Left lobe of liver (tissue), 2 donors: Measurements from ENCODE around the gene PLLP. TPM values are rescaled to one million over a fixed set of nuclear protein-coding genes. Genes with fewer than 3 reads are reported as not detected.
"Not testable (repeated sequence)": the region's sequence is repeated elsewhere in the genome, so short reads cannot be mapped to it uniquely, and the experiment has no call there.

Source experiments
- ATAC-seq: fragments of 200-7000 bp; cut with Tn5 transposase; one replicate; pipeline ENCODE4 v1.9.1; 2020; ENCODE audit warnings: mild to moderate bottlenecking, moderate library complexity
- DNase-seq: peaks from one replicate; pipeline ENCODE4 v3.0.0-alpha.2; 2020; ENCODE audit warnings: low spot score
- total RNA-seq: library from RNA; stranded (reverse); gene quantifications from one replicate; pipeline ENCODE4 v1.2.1, GENCODE V29; 2021
- donor health status: DM: no; HTN: no; CAD: no; lungs with moderate emphysema.
- donor health status: DM: no; HTN: yes; CAD: no.

The PLLP gene
- total RNA-seq, 1 donor from 2014 or later: 7.5 TPM

- DNase-seq, ATAC-seq: not testable (repeated sequence)
Measured at GRCh38 chr16:57275946-57276345, 8.5 kb downstream of the PLLP start.

DNA sequence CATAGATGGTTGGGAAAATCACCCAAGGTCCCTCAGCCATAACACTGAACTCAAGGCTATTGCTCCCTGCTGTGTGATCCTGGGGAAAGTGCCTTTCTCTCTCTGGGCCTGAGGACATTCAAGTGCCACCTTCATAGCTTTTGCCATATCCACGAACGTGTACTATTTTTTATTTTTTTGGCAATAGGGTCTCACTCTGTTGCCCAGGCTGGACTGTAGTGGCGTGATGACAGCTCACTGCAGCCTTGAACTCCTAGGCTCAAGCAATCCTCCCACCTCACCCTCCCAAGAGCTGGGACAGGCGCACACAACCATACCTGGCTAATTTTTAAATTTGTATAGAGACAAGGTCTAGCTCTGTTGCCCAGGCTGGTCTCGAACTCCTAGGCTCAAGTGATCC lies 10.6 kb downstream of the PLLP start:
- DNase-seq (no peak), ATAC-seq (no peak)

DNA sequence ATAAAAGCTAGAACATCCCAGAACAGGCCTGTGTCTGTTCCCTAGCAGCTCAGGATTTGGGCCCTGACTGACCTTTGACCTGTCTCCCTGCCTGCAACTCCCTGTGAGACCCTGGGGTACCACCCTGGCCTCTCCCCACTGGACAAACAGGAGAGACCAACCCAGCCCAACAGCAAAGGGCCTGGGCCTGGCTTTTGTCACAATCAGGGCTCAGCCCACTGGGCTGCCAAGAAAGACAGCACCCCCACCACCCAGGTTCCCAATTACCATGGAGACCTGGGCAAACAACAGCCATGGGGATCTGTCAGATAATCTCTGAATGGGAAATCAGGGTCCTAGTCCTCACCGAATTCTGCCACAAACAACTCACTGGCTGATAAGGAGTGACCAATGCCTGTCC lies 11.1 kb downstream of the PLLP start:
- DNase-seq: no peak
- no peak for ATAC-seq

- no peak for ATAC-seq
Measured at GRCh38 chr16:57271867-57272495, 12.5 kb downstream of the PLLP start.

GRCh38 chr16:57271063-57271345 lies 13.5 kb downstream of the PLLP start:
- DNase-seq (no peak), ATAC-seq (no peak)

More at GRCh38 chr16:57271867-57272495, 12.5 kb downstream of the PLLP start:
- DNase-seq: no peak

GRCh38 chr16:57270221-57271062 lies 14.0 kb downstream of the PLLP start:
- ATAC-seq: no peak
- no peak for DNase-seq

DNA sequence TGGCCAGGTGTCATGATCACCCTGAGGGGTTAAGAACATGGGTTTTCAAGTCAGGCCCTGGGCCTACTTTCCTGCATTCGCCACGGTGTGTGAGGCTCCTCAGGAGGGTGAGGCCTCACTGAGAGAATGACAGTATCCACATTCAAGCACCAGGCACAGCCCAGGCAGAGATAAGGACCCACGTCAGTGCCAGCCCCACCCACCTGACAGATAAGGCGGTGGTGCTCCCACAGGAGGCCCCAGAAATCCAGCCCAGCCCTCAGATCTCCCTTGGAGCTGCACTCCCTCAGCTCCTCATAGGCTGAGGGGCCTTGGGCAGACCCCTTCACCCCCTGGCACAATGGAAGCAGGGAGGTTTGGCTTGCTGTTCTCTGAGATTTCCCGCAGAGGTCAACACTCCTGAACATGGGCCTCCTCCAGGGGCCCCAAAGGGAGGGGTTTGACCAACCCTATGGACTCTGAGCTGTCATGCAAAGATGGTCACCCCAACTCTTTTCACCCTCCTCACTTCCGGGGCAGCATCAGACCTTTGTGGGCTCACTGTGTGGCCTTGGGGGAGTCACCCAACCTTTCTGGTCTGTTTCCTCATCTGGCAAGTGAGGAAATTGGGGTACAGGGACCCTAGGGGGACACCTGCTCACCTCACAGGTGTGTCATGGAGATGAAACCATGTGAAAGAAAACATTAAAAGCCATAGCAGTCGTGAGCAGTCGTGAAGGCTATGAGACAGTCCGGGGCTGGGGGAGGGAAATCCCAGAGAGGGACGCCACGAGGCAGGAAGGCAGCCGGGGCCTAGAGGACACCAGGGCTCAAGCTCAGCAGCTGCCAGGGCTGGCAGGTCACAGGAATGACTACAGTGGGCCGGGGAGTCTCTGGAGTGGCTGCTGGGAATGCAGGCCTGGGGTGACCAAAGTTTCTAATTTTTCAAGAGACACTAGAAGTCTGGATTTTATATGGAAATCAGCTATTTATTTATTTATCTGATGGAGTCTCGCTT lies 15.4 kb downstream of the PLLP start:
- ATAC-seq: peak; percentile 36

DNA sequence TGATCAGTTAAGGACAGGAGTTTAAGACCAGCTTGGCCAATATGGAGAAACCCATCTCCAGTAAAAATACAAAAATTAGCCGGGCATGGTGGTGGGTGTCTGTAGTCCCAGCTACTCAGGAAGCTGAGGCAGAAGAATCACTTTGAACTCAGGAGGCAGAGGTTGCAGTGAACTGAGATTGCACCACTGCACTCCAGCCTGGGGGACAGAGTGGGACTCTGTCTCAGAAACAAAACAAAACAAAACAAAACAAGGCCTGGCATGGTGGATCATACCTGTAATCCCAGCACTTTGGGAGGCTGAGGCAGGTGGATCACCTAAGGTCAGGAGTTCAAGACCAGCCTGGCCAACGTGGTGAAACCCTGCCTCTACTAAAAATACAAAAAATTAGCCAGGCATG lies 17.1 kb downstream of the PLLP start:
- not testable (repeated sequence) for DNase-seq, ATAC-seq

More for the DNA sequence above, 15.4 kb downstream of the PLLP start:
- no peak for DNase-seq

- DNase-seq: no peak
- ATAC-seq: peak; percentile 49
Measured at GRCh38 chr16:57266531-57267260, 17.8 kb downstream of the PLLP start.

GRCh38 chr16:57265850-57266530 lies 18.5 kb downstream of the PLLP start:
- DNase-seq: no peak
- ATAC-seq: peak; percentile 45

DNA sequence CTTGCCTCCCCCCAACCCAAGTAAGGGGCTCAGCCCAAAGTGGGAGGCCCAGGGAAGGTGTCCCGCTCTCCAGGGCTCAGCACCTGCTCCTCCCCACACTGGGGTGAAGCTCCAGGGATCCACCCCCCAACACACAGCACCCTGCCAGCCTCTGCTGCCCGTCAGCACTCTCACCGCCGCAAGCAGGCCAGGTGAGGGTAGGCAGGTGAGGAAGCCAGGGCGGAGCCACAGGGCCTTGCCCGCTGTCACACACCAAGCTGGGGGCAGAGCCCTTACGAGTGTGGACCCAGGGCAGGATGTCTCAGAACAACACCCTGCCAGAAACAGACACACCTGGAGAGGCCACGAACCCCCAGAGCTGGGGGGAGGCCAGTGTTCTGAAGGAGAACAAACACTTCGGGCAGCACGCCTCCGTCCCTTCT lies 19.5 kb downstream of the PLLP start:
- ATAC-seq (peak; percentile 9), DNase-seq (no peak)

GRCh38 chr16:57264381-57264780 lies 20.1 kb downstream of the PLLP start:
- DNase-seq (no peak), ATAC-seq (no peak)

- DNase-seq: no peak
- no peak for ATAC-seq
Measured at GRCh38 chr16:57263541-57264351, 20.7 kb downstream of the PLLP start.

GRCh38 chr16:57262841-57263540 lies 21.5 kb downstream of the PLLP start:
- ATAC-seq: peak; percentile 35
- DNase-seq: peak; percentile 36

DNA sequence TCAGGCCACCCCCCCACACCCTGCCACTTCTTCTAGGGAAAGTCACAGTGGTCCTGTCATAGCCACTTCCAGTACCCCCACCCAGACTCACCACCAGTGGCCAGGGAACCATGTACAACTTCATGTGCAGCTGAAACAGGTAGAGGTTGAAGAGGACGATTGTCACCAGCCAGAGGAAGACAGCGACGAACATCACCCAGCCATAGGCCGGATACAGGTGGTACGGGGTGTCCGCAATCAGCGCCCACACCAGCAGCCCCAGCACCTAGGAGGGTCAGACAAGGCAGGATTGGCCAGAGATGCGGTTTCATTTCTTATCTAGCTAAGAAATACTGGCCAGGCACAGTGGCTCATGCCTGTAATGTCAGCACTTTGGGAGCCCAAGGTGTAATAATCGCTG lies 22.7 kb downstream of the PLLP start:
- DNase-seq: peak; percentile 30

GRCh38 chr16:57260294-57260929 lies 24.1 kb downstream of the PLLP start:
- ATAC-seq: no peak
- peak; percentile 36 for DNase-seq

More for the DNA sequence above, 22.7 kb downstream of the PLLP start:
- ATAC-seq: no peak

- no peak for ATAC-seq
Measured at GRCh38 chr16:57258910-57259475, 25.5 kb downstream of the PLLP start.

More at GRCh38 chr16:57258910-57259475, 25.5 kb downstream of the PLLP start:
- peak; percentile 42 for DNase-seq
